ENCODE results near the gene IL17RA.
A peak's percentile ranks its signal among the peaks of the same experiment; 100 is the strongest.
"Not testable (repeated sequence)": the region's sequence is repeated elsewhere in the genome, so short reads cannot be mapped to it uniquely, and the experiment has no call there.

IL17RA gene

GRCh38 chr22:17084554-17085276, at the start of gene IL17RA:
Gene IL17RA (plus strand): TSS chr22:17085000. CDS start chr22:17085092, 92 bp downstream.
- DNase-seq (ENCODE audit: low spot score) = peak; percentile 94

GRCh38 chr22:17035246-17035645, 49.6 kb upstream of the IL17RA start:
- no peak for DNase-seq (ENCODE audit: low spot score)

- DNase-seq (ENCODE audit: low spot score) = not testable (repeated sequence)
Observed at GRCh38 chr22:17035976-17036841, 48.6 kb upstream of the IL17RA start.

GRCh38 chr22:17036842-17037711, 47.7 kb upstream of the IL17RA start:
- not testable (repeated sequence) for DNase-seq (ENCODE audit: low spot score)

GRCh38 chr22:17043521-17043920, 41.3 kb upstream of the IL17RA start:
- DNase-seq (ENCODE audit: low spot score) = no peak

GRCh38 chr22:17046566-17047348, 38.0 kb upstream of the IL17RA start:
- no peak for DNase-seq (ENCODE audit: low spot score)

GRCh38 chr22:17047656-17048055, 37.1 kb upstream of the IL17RA start:
- DNase-seq (ENCODE audit: low spot score) = no peak

- DNase-seq (ENCODE audit: low spot score) = no peak
Observed at GRCh38 chr22:17056058-17056457, 28.7 kb upstream of the IL17RA start.

GRCh38 chr22:17056807-17057206, 28.0 kb upstream of the IL17RA start:
- no peak for DNase-seq (ENCODE audit: low spot score)

GRCh38 chr22:17057959-17058814, 26.6 kb upstream of the IL17RA start:
- peak; percentile 29 for DNase-seq (ENCODE audit: low spot score)

- DNase-seq (ENCODE audit: low spot score) = no peak
Observed at GRCh38 chr22:17060126-17060525, 24.7 kb upstream of the IL17RA start.

- no peak for DNase-seq (ENCODE audit: low spot score)
Observed at GRCh38 chr22:17063411-17064106, 21.2 kb upstream of the IL17RA start.

- no peak for DNase-seq (ENCODE audit: low spot score)
Observed at GRCh38 chr22:17064498-17065100, 20.2 kb upstream of the IL17RA start.

- DNase-seq (ENCODE audit: low spot score) = no peak
Observed at GRCh38 chr22:17065433-17065832, 19.4 kb upstream of the IL17RA start.

GRCh38 chr22:17072877-17073276, 11.9 kb upstream of the IL17RA start:
- DNase-seq (ENCODE audit: low spot score) = no peak

- DNase-seq (ENCODE audit: low spot score) = no peak
Observed at GRCh38 chr22:17074648-17075002, 10.2 kb upstream of the IL17RA start.

- DNase-seq (ENCODE audit: low spot score) = no peak
Observed at GRCh38 chr22:17077255-17077654, 7.5 kb upstream of the IL17RA start.

- no peak for DNase-seq (ENCODE audit: low spot score)
Observed at GRCh38 chr22:17079572-17079971, 5.2 kb upstream of the IL17RA start.

- no peak for DNase-seq (ENCODE audit: low spot score)
Observed at GRCh38 chr22:17083255-17083654, 1.5 kb upstream of the IL17RA start.

Data from CD4-positive, alpha-beta T cell treated with Interleukin-6 at 100 ng/mL for 8 hours (primary cell).